ENCODE data around the gene SPEG. TPM values are rescaled to one million over a fixed set of nuclear protein-coding genes. Genes with fewer than 3 reads are reported as not detected.
"Not testable (repeated sequence)": the region's sequence is repeated elsewhere in the genome, so short reads cannot be mapped to it uniquely, and the experiment has no call there.

SPEG gene
- total RNA-seq, 2 experiments from 2014 or later = 2.1 to 2.3 TPM

DNA sequence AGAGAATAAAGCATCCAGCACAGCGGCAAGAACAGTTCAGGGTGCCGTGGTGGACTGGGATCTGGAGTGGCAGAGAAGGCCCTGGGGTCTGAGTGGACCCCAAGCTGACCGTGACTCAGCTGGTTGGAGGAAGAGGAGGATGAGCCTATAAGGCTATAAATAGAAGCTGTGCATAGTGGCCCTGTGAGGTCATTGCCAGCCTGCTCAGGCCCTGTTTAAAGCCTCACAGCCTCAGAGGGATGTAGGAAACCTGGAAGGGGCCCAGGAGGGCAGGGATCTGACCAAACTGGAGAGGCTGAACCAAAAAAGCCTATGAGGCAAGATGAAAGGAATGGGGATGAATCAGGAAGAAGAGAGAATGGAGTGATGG lies 27.8 kb upstream of the SPEG start:
- ChIA-PET CTCF (no interaction called here), POLR2A (no interaction called here)
- Mint-ChIP-seq H3K9me3 (no peaks in the 10 kb centered on the region), H3K36me3 (ENCODE audit: low read depth) (no peaks in the 10 kb centered on the region), H3K27me3 (peaks cover 13% of the 10 kb centered on the region), H3K4me3 (no peak overlapping the region), H3K4me1 (ENCODE audit: low read depth) (no peaks in the 10 kb centered on the region), H3K27ac (no peak overlapping the region)
- TF ChIP-seq, protein P1, sequence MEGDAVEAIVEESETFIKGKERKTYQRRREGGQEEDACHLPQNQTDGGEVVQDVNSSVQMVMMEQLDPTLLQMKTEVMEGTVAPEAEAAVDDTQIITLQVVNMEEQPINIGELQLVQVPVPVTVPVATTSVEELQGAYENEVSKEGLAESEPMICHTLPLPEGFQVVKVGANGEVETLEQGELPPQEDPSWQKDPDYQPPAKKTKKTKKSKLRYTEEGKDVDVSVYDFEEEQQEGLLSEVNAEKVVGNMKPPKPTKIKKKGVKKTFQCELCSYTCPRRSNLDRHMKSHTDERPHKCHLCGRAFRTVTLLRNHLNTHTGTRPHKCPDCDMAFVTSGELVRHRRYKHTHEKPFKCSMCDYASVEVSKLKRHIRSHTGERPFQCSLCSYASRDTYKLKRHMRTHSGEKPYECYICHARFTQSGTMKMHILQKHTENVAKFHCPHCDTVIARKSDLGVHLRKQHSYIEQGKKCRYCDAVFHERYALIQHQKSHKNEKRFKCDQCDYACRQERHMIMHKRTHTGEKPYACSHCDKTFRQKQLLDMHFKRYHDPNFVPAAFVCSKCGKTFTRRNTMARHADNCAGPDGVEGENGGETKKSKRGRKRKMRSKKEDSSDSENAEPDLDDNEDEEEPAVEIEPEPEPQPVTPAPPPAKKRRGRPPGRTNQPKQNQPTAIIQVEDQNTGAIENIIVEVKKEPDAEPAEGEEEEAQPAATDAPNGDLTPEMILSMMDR (IDR thresholded peaks at IDR 0.05) = no peak
- ATAC-seq (no peak), DNase-seq (no peak)
- intact Hi-C loops (cut with micrococcal nuclease) = no loop called here

DNA sequence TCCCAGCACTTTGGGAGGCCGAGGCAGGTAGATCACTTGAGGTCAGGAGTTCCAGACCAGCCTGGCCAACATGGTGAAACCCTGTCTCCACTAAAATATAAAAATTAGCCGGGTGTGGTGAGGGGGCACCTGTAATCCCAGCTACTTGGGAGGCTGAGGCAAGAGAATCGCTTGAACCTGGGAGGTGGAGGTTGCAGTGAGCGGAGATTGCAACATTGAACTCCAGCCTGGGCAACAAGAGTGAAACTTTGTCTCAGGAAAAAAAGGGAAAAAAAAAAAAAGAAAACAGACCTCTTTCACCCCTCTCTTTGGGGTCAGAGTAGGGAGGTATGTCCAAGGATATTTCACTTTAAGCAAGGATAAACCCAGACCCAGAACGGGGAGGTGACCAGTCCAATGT lies 27.3 kb upstream of the SPEG start:
- DNase-seq; POLR2A ChIA-PET; H3K4me3 Mint-ChIP-seq; H3K4me1 Mint-ChIP-seq (ENCODE audit: low read depth); H3K27ac Mint-ChIP-seq; CTCF ChIA-PET; intact Hi-C loops (cut with micrococcal nuclease); H3K9me3 Mint-ChIP-seq; ATAC-seq; H3K36me3 Mint-ChIP-seq (ENCODE audit: low read depth): not testable (repeated sequence)
- H3K27me3 Mint-ChIP-seq = peaks cover 14% of the 10 kb centered on the region

DNA sequence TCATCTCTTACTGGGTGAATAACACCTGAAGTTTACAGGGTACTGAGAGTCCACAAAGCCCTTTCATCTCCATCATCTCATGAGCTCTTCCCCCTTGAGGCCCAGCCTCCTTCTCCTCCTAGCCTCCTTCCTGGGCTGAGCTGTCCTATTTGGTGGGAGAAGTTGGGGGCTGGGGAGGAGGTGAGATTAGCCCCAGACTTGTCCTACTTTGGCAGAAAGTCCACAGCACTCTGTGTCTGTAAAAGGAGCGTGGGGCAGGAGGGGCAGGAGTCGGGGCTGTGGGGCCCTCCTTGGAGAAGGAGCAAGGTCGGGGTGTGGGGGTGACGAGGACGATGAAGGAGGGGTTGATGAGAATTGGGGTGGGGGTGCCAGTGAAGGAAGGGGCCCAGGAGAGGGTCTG lies 26.4 kb upstream of the SPEG start:
- Mint-ChIP-seq H3K4me3 (no peak overlapping the region), H3K9me3 (peaks cover 2% of the 10 kb centered on the region), H3K27ac (no peak overlapping the region), H3K4me1 (ENCODE audit: low read depth) (no peaks in the 10 kb centered on the region), H3K36me3 (ENCODE audit: low read depth) (no peaks in the 10 kb centered on the region), H3K27me3 (peaks cover 16% of the 10 kb centered on the region)
- ChIA-PET CTCF (interaction anchor here (1.0 to 1.3 kb wide), 2 partner anchors 31 to 88 kb away, joined by 3 read pairs; a partner anchor contains a TSS), POLR2A (interaction anchor here (0.7 kb wide), 1 partner anchor 90 kb away, joined by 3 read pairs; no protein-coding TSS in a partner anchor)
- TF ChIP-seq, protein P1 (IDR thresholded peaks at IDR 0.05) = no peak
- intact Hi-C loops (cut with micrococcal nuclease) = no loop called here
- DNase-seq (no peak), ATAC-seq (no peak)

DNA sequence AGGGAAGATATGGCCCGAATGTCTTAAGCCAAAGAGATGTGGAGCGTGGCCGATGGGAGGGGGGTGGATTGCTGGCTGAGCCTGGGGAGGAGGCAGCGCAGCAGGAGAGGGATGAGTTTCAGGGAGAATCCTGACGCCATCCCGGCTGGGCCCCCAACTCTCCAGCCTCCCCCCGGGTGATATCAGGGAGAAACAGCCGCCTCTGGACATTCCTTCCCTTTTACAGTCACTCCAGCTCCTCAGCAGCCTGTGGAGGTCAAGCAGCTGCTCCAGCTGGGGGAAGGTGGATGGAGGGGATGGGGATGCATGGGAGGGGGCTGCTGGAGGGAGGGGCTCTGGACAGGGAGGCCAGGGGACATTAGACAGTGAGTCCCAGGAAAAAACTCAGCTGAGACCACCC lies 26.0 kb upstream of the SPEG start:
- intact Hi-C loops (cut with micrococcal nuclease) = no loop called here
- POLR2A ChIA-PET = no interaction called here
- no peaks in the 10 kb centered on the region for H3K4me1 Mint-ChIP-seq (ENCODE audit: low read depth)
- no peaks in the 10 kb centered on the region for H3K36me3 Mint-ChIP-seq (ENCODE audit: low read depth)
- DNase-seq = no peak
- peaks cover 2% of the 10 kb centered on the region for H3K9me3 Mint-ChIP-seq
- no peak overlapping the region for H3K27ac Mint-ChIP-seq
- TF ChIP-seq, protein P1 (IDR thresholded peaks at IDR 0.05) = no peak
- CTCF ChIA-PET = interaction anchor here (1.0 to 1.3 kb wide), 2 partner anchors 31 to 87 kb away, joined by 3 read pairs; a partner anchor contains a TSS
- no peak overlapping the region for H3K4me3 Mint-ChIP-seq
- H3K27me3 Mint-ChIP-seq = peaks cover 13% of the 10 kb centered on the region
- no peak for ATAC-seq

DNA sequence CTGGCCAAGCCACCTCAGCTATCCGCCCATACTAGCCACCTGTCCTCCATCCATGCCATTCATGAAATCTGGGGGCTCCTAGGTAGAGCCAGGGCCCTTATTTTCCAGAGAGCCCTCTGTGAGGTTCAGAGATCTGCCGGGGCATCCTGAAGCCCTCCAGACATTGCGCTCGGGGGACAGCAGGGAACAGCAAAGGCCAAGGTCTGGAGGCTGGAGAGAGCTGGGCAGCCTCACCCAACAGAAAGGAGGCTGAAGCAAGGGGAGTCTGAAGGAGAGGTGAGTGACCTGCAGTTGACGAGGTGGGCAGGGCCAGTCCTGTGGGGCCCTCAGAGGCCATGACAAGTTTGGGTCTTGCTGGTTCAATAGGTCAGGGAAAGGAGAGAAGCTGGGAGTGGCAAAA lies 25.0 kb upstream of the SPEG start:
- intact Hi-C loops (cut with micrococcal nuclease) = no loop called here
- H3K9me3 Mint-ChIP-seq = peaks cover 2% of the 10 kb centered on the region
- TF ChIP-seq, protein P1 (IDR thresholded peaks at IDR 0.05) = no peak
- no peak overlapping the region for H3K27ac Mint-ChIP-seq
- H3K4me3 Mint-ChIP-seq = no peak overlapping the region
- no peaks in the 10 kb centered on the region for H3K36me3 Mint-ChIP-seq (ENCODE audit: low read depth)
- ATAC-seq (no peak), DNase-seq (no peak)
- POLR2A ChIA-PET = no interaction called here
- CTCF ChIA-PET = interaction anchor here (1.7 kb wide), 1 partner anchor 120 kb away, joined by 9 read pairs; no protein-coding TSS in a partner anchor
- H3K27me3 Mint-ChIP-seq = peaks cover 12% of the 10 kb centered on the region
- no peaks in the 10 kb centered on the region for H3K4me1 Mint-ChIP-seq (ENCODE audit: low read depth)

DNA sequence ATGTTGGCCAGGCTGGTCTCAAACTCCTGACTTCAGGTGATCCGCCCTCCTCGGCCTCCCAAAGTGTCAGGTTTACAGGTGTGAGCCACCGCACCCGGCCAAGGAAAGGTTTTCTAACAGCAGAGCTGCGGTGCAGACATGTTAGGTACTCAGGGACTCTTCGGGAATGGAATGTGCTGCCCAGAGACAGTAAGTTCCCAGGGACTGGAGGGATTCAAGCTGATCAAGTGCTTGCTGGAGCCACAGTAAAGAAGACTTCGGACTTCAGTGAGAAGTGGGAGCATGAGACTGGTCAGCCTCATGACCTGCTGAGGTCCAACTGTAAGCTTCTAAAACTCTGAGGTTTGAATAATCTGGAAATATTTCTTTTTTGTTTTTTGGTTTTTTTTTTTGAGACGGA lies 24.3 kb upstream of the SPEG start:
- ChIA-PET POLR2A (no interaction called here), CTCF (interaction anchor here (1.7 kb wide), 1 partner anchor 119 kb away, joined by 9 read pairs; no protein-coding TSS in a partner anchor)
- DNase-seq (no peak), ATAC-seq (no peak)
- Mint-ChIP-seq H3K4me3 (no peak overlapping the region), H3K27me3 (peaks cover 14% of the 10 kb centered on the region), H3K4me1 (ENCODE audit: low read depth) (no peaks in the 10 kb centered on the region), H3K27ac (no peak overlapping the region), H3K9me3 (peaks cover 2% of the 10 kb centered on the region), H3K36me3 (ENCODE audit: low read depth) (no peaks in the 10 kb centered on the region)
- TF ChIP-seq, protein P1 (IDR thresholded peaks at IDR 0.05) = no peak
- intact Hi-C loops (cut with micrococcal nuclease) = no loop called here

Measured in activated CD8-positive, alpha-beta T cell treated with anti-CD3 and anti-CD28 coated beads for 36 hours (primary cell).